Mucosa of rectum (tissue), 2 donors: Measurements from ENCODE around the gene GALNT13.

ENCODE experiments used
- H3K27ac ChIP-seq, 2 donors: one replicate each; pipeline ENCODE4 v1.7.0; 2013; ENCODE audit warnings: inconsistent platforms in 2 of 2, low read depth in 2 of 2, low read length in 2 of 2
- H3K27me3 ChIP-seq, 2 donors: one replicate each; pipeline ENCODE4 v1.7.0; 2013; ENCODE audit warnings: low read length in 2 of 2; ENCODE audit not compliant: control insufficient read depth in 2 of 2, insufficient read depth in 2 of 2
- H3K36me3 ChIP-seq, 2 donors: one replicate each; pipeline ENCODE4 v1.7.0; 2013; ENCODE audit warnings: low read length in 2 of 2; ENCODE audit not compliant: control insufficient read depth in 2 of 2, insufficient read depth in 2 of 2
- H3K4me1 ChIP-seq, 2 donors: one replicate each; pipeline ENCODE4 v1.7.0; 2013; ENCODE audit warnings: low read length in 2 of 2, mild to moderate bottlenecking in 1 of 2; ENCODE audit not compliant: control insufficient read depth in 2 of 2, insufficient read depth in 2 of 2
- H3K4me3 ChIP-seq, 2 donors: one replicate each; pipeline ENCODE4 v1.7.0; 2013; ENCODE audit warnings: low read length in 2 of 2
- H3K9ac ChIP-seq, 2 donors: one replicate each; pipeline ENCODE4 v1.7.0; 2013; ENCODE audit warnings: low read length in 2 of 2, low read depth in 1 of 2, mild to moderate bottlenecking in 1 of 2
- H3K9me3 ChIP-seq, 2 donors: one replicate each; pipeline ENCODE4 v1.7.0; 2013; ENCODE audit warnings: low read length in 2 of 2; ENCODE audit not compliant: control insufficient read depth in 2 of 2
- donor health status: healthy.
- donor health status: Normal muscosa, but diverticular disease.

GALNT13 gene

GRCh38 chr2:154374416-154374815 is 502.7 kb downstream of the GALNT13 start:
- Histone ChIP-seq H3K36me3 (no peaks in the 10 kb centered on the region), H3K4me1 (no peaks in the 10 kb centered on the region), H3K9me3 (no peaks in the 10 kb centered on the region), H3K27ac (no peak overlapping the region), H3K9ac (no peak overlapping the region), H3K27me3 (no peaks in the 10 kb centered on the region), H3K4me3 (no peak overlapping the region)

GRCh38 chr2:154375579-154375931 is 503.8 kb downstream of the GALNT13 start:
- Histone ChIP-seq H3K4me3 (no peak overlapping the region), H3K9me3 (no peaks in the 10 kb centered on the region), H3K27me3 (no peaks in the 10 kb centered on the region), H3K36me3 (no peaks in the 10 kb centered on the region), H3K4me1 (no peaks in the 10 kb centered on the region), H3K9ac (no peak overlapping the region), H3K27ac (no peak overlapping the region)

- no peaks in the 10 kb centered on the region for H3K27me3 ChIP-seq
- H3K4me3 ChIP-seq = no peak overlapping the region
- no peaks in the 10 kb centered on the region for H3K36me3 ChIP-seq
- H3K9ac ChIP-seq = no peak overlapping the region
- H3K9me3 ChIP-seq = no peaks in the 10 kb centered on the region
- H3K4me1 ChIP-seq = no peaks in the 10 kb centered on the region
- H3K27ac ChIP-seq = no peak overlapping the region
These were observed 510.4 kb downstream of the GALNT13 start for GRCh38 chr2:154381931-154382794.

- no peaks in the 10 kb centered on the region for H3K9me3 ChIP-seq
- no peak overlapping the region for H3K9ac ChIP-seq
- H3K27me3 ChIP-seq = no peaks in the 10 kb centered on the region
- H3K36me3 ChIP-seq = no peaks in the 10 kb centered on the region
- H3K27ac ChIP-seq = no peak overlapping the region
- H3K4me1 ChIP-seq = no peaks in the 10 kb centered on the region
- no peak overlapping the region for H3K4me3 ChIP-seq
These were observed 514.5 kb downstream of the GALNT13 start for GRCh38 chr2:154386186-154386585.

GRCh38 chr2:154391051-154391450 is 519.3 kb downstream of the GALNT13 start:
- Histone ChIP-seq H3K9ac (no peak overlapping the region), H3K4me3 (no peak overlapping the region), H3K27me3 (no peaks in the 10 kb centered on the region), H3K27ac (no peak overlapping the region), H3K36me3 (no peaks in the 10 kb centered on the region), H3K9me3 (no peaks in the 10 kb centered on the region), H3K4me1 (no peaks in the 10 kb centered on the region)

GRCh38 chr2:154392256-154392655 is 520.5 kb downstream of the GALNT13 start:
- no peak overlapping the region for H3K27ac ChIP-seq
- H3K9ac ChIP-seq = no peak overlapping the region
- no peaks in the 10 kb centered on the region for H3K9me3 ChIP-seq
- no peaks in the 10 kb centered on the region for H3K4me1 ChIP-seq
- no peaks in the 10 kb centered on the region for H3K27me3 ChIP-seq
- no peak overlapping the region for H3K4me3 ChIP-seq
- H3K36me3 ChIP-seq = no peaks in the 10 kb centered on the region

GRCh38 chr2:154394600-154394999 is 522.9 kb downstream of the GALNT13 start:
- Histone ChIP-seq H3K4me3 (no peak overlapping the region), H3K27ac (no peak overlapping the region), H3K9me3 (no peaks in the 10 kb centered on the region), H3K4me1 (no peaks in the 10 kb centered on the region), H3K36me3 (no peaks in the 10 kb centered on the region), H3K27me3 (no peaks in the 10 kb centered on the region), H3K9ac (no peak overlapping the region)

- Histone ChIP-seq H3K9ac (no peak overlapping the region), H3K27me3 (no peaks in the 10 kb centered on the region), H3K27ac (no peak overlapping the region), H3K4me3 (no peak overlapping the region), H3K4me1 (no peaks in the 10 kb centered on the region), H3K36me3 (no peaks in the 10 kb centered on the region), H3K9me3 (no peaks in the 10 kb centered on the region)
These were observed 529.0 kb downstream of the GALNT13 start for GRCh38 chr2:154400563-154401290.

GRCh38 chr2:154402213-154402612 is 530.5 kb downstream of the GALNT13 start:
- Histone ChIP-seq H3K4me1 (no peaks in the 10 kb centered on the region), H3K9ac (no peak overlapping the region), H3K9me3 (no peaks in the 10 kb centered on the region), H3K4me3 (no peak overlapping the region), H3K27me3 (no peaks in the 10 kb centered on the region), H3K27ac (no peak overlapping the region), H3K36me3 (no peaks in the 10 kb centered on the region)

GRCh38 chr2:154403242-154403790 is 531.6 kb downstream of the GALNT13 start:
- Histone ChIP-seq H3K36me3 (no peaks in the 10 kb centered on the region), H3K4me3 (no peak overlapping the region), H3K4me1 (no peaks in the 10 kb centered on the region), H3K27ac (no peak overlapping the region), H3K27me3 (no peaks in the 10 kb centered on the region), H3K9me3 (no peaks in the 10 kb centered on the region), H3K9ac (no peak overlapping the region)
